Vagina (tissue), 2 donors: ENCODE measurements around the gene NKIRAS1. TPM values are rescaled to one million over a fixed set of nuclear protein-coding genes. Genes with fewer than 3 reads are reported as not detected.

Experiments used
- DNase-seq, 2 donors: peaks; one replicate each; pipeline ENCODE4 v3.0.0-alpha.2; 2017; ENCODE audit errors: extremely low spot score in 2 of 2
- H3K27ac ChIP-seq: fragments of 200-600 bp; sonication (generic); one replicate; pipeline ENCODE4 v1.5.1; 2019
- H3K27me3 ChIP-seq: fragments of 200-600 bp; sonication (generic); one replicate; pipeline ENCODE4 v1.5.1; 2019
- H3K36me3 ChIP-seq, 2 donors: fragments of 200-600 bp; sonication (generic); one replicate each; pipeline ENCODE4 v1.5.1; 2017 to 2019
- H3K4me1 ChIP-seq: fragments of 200-600 bp; sonication (generic); one replicate; pipeline ENCODE4 v1.5.1; 2019
- H3K4me3 ChIP-seq, 2 donors: fragments of 200-600 bp; sonication (generic); 1 replicate in 1 of 2; 2 replicates in 1 of 2; pipeline ENCODE4 v1.5.1; 2016 to 2019
- H3K9me3 ChIP-seq: fragments of 200-600 bp; sonication (generic); one replicate; pipeline ENCODE4 v1.5.1; 2019
- CTCF ChIP-seq, 3 experiments: fragments of 450-650 bp in 2 of 3; fragments of 200-600 bp in 1 of 3; sonication (generic) in 1 of 3; IDR thresholded peaks; one replicate each; pipeline ENCODE4 v1.5.1; 2017 to 2019; ENCODE audit warnings: antibody characterized with exemption in 3 of 3, mild to moderate bottlenecking in 2 of 3, moderate library complexity in 2 of 3
- POLR2A ChIP-seq, 2 donors: fragments of 450-650 bp; IDR thresholded peaks; one replicate each; pipeline ENCODE4 v1.6.1; 2017; ENCODE audit warnings: antibody characterized with exemption in 2 of 2, mild to moderate bottlenecking in 2 of 2, moderate library complexity in 2 of 2
- POLR2AphosphoS5 ChIP-seq, 2 donors: sonication (generic); formaldehyde crosslinking; IDR thresholded peaks; one replicate each; pipeline ENCODE4 v1.9.0; 2017; ENCODE audit warnings: antibody characterized with exemption in 2 of 2, mild to moderate bottlenecking in 2 of 2, low read depth in 1 of 2; ENCODE audit not compliant: insufficient read depth in 1 of 2
- intact Hi-C: fragments of 100-400 bp; cut with DNase I; formaldehyde crosslinking; loops from one replicate; pipeline ENCODE4 v1.15.1; 2023
- total RNA-seq: library from RNA; depleted of rRNA; stranded (reverse); fragments of >200 nt; gene quantifications from one replicate; pipeline ENCODE4 v1.2.3, GENCODE V29; 2016

Gene NKIRAS1
- total RNA-seq, 1 donor from 2014 or later: 9.1 TPM

- Histone ChIP-seq H3K9me3 (no peaks in the 10 kb centered on the region), H3K27ac (no peak overlapping the region), H3K27me3 (no peaks in the 10 kb centered on the region), H3K36me3 (no peaks in the 10 kb centered on the region), H3K4me3 (no peak overlapping the region), H3K4me1 (no peaks in the 10 kb centered on the region)
- no peak for TF ChIP-seq POLR2A (IDR thresholded peaks at IDR 0.05)
- TF ChIP-seq CTCF (IDR thresholded peaks at IDR 0.05): no peak
- TF ChIP-seq POLR2AphosphoS5 (IDR thresholded peaks at IDR 0.05; ENCODE audit: insufficient read depth in 1 of 2, low read depth in 1 of 2): no peak
- intact Hi-C loops: no loop called here
- DNase-seq: no peak
Observed at GRCh38 chr3:23934253-23934652, 17.5 kb upstream of the NKIRAS1 start.

GRCh38 chr3:23932571-23932970 lies 15.8 kb upstream of the NKIRAS1 start:
- DNase-seq: no peak
- Histone ChIP-seq H3K27me3 (no peaks in the 10 kb centered on the region), H3K9me3 (no peaks in the 10 kb centered on the region), H3K4me1 (no peaks in the 10 kb centered on the region), H3K36me3 (no peaks in the 10 kb centered on the region), H3K27ac (no peak overlapping the region), H3K4me3 (no peak overlapping the region)
- intact Hi-C loops: no loop called here
- TF ChIP-seq POLR2A (IDR thresholded peaks at IDR 0.05) (no peak), POLR2AphosphoS5 (IDR thresholded peaks at IDR 0.05; ENCODE audit: insufficient read depth in 1 of 2, low read depth in 1 of 2) (no peak), CTCF (IDR thresholded peaks at IDR 0.05) (no peak)

GRCh38 chr3:23931597-23931996 lies 14.8 kb upstream of the NKIRAS1 start:
- no peaks in the 10 kb centered on the region for H3K9me3 ChIP-seq
- H3K27me3 ChIP-seq: no peaks in the 10 kb centered on the region
- no peak overlapping the region for H3K4me3 ChIP-seq
- H3K27ac ChIP-seq: no peak overlapping the region
- TF ChIP-seq CTCF (IDR thresholded peaks at IDR 0.05) (no peak), POLR2A (IDR thresholded peaks at IDR 0.05) (no peak), POLR2AphosphoS5 (IDR thresholded peaks at IDR 0.05; ENCODE audit: insufficient read depth in 1 of 2, low read depth in 1 of 2) (no peak)
- H3K36me3 ChIP-seq: no peaks in the 10 kb centered on the region
- no peaks in the 10 kb centered on the region for H3K4me1 ChIP-seq
- intact Hi-C loops: no loop called here
- no peak for DNase-seq

- Histone ChIP-seq H3K36me3 (no peaks in the 10 kb centered on the region), H3K4me1 (no peaks in the 10 kb centered on the region), H3K9me3 (no peaks in the 10 kb centered on the region), H3K4me3 (no peak overlapping the region), H3K27ac (no peak overlapping the region), H3K27me3 (no peaks in the 10 kb centered on the region)
- DNase-seq: no peak
- intact Hi-C loops: no loop called here
- TF ChIP-seq POLR2A (IDR thresholded peaks at IDR 0.05): no peak
- no peak for TF ChIP-seq POLR2AphosphoS5 (IDR thresholded peaks at IDR 0.05; ENCODE audit: insufficient read depth in 1 of 2, low read depth in 1 of 2)
- TF ChIP-seq CTCF (IDR thresholded peaks at IDR 0.05): no peak
Observed at GRCh38 chr3:23928524-23928923, 11.7 kb upstream of the NKIRAS1 start.

- TF ChIP-seq POLR2A (IDR thresholded peaks at IDR 0.05): no peak
- no peak for TF ChIP-seq CTCF (IDR thresholded peaks at IDR 0.05)
- no peak for TF ChIP-seq POLR2AphosphoS5 (IDR thresholded peaks at IDR 0.05; ENCODE audit: insufficient read depth in 1 of 2, low read depth in 1 of 2)
- no peaks in the 10 kb centered on the region for H3K4me1 ChIP-seq
- H3K4me3 ChIP-seq: no peak overlapping the region
- intact Hi-C loops: loop anchor here (2.0 kb wide), 1 partner anchor 16 kb away; no protein-coding TSS in a partner anchor
- no peak overlapping the region for H3K27ac ChIP-seq
- peaks cover 0 to 5% of the 10 kb centered on the region in 2 donors for H3K36me3 ChIP-seq
- no peaks in the 10 kb centered on the region for H3K27me3 ChIP-seq
- no peak for DNase-seq
- H3K9me3 ChIP-seq: no peaks in the 10 kb centered on the region
Observed at GRCh38 chr3:23926736-23927135, 9.9 kb upstream of the NKIRAS1 start.
